Muscle of back (tissue), 11 donors: ENCODE results near the gene ZBTB16. TPM values are rescaled to one million over a fixed set of nuclear protein-coding genes. Genes with fewer than 3 reads are reported as not detected.

Experiments used
- DNase-seq, 3 donors: peaks; one replicate each; pipeline versions ENCODE4 v3.0.0 to v3.0.0-alpha.2; 2013
- polyA plus RNA-seq, 10 donors: library from polyadenylated mRNA; unstranded; fragments of 120-200 nt; gene quantifications; one replicate each; pipeline ENCODE4 v1.2.1, GENCODE V29; 2013; ENCODE audit not compliant: insufficient read length in 10 of 10

ZBTB16 gene
- polyA plus RNA-seq, 10 donors: 3.2 to 10.1 (median 5.9) TPM

GRCh38 chr11:114083391-114084252 lies 24.1 kb downstream of the ZBTB16 start:
- no peak for DNase-seq

DNA sequence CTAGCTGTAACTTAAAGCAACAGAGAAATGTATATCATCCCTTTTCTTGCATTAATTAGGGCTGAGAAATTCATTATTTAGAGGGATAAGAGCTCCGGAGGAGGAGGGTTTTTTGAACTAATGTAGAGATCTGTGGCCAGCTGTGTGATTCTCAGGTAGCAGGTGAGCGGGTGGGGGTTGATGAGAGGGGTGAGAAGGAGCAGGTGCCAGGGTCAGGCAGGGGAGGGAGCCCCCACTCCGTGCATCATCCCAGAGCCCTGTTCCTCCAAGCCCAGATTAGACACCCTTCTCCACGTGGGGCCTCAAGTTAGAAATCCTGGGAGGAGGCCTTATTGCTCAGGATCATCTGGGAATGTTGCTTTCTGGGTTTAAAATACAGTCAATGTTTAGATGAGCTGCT lies 24.9 kb downstream of the ZBTB16 start:
- no peak for DNase-seq

DNA sequence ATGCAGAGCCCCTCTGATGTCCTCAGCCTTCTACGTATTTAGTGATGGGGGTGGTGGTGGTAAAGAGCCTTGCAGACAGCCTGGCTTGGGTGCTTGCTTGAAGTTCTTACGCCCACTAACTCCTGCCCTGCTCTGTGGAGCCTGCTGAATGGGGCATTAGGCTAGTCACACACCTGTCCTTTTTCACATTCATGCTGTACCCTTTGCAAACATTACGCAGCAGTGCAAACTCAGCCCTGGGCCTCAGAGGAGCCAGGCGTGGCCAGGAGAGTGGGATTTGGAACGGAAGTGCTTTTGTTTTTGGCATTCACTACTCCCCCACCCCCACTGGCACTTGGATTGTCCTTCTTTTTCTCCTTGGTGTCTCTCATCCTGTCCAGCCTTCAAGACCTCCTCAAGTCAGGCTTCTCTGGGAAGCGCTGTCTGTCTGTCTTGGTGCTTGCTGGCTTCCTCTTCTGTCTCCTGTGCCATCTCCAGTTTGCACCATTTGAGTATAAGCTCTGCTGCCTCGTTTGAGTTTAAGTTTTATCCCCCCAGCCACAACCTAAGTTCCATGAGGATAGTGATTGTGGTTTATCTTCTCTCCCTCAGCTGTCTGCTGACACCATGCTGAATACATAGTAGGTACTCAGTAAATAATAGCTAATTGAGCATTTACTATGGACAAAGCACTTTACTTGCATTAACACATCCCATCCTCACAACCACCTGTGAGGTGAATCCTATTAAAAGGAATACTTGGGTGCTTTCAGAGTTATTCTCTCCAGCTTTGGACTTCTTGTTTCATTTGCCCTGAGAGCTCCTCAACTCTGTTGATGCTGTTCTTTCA lies 26.7 kb downstream of the ZBTB16 start:
- DNase-seq: no peak

DNA sequence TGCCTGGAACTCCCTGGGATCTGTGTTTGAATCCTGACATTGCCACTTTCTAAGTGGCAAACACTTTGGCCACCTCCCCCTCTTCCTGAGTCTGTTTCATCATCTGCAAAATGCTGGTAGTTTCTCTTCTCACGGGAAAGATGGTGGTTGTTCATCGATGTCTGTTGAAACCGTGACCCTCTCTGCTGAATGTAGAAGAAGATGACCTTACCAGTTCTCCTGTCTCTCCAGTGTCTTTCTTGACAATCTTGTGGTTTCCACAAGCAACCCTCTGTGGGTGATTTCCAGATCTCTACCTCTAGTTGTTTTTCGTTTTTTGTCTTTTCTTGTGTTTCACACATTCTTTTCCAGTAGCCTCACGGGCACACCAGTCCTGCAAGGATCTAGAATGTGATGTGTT lies 27.5 kb downstream of the ZBTB16 start:
- no peak for DNase-seq

GRCh38 chr11:114088216-114088615 lies 28.7 kb downstream of the ZBTB16 start:
- DNase-seq: no peak

- DNase-seq: no peak
Measured at GRCh38 chr11:114088836-114089235, 29.3 kb downstream of the ZBTB16 start.

GRCh38 chr11:114089748-114090147 lies 30.2 kb downstream of the ZBTB16 start:
- no peak for DNase-seq

- no peak for DNase-seq
Measured at GRCh38 chr11:114090225-114090910, 30.9 kb downstream of the ZBTB16 start.

DNA sequence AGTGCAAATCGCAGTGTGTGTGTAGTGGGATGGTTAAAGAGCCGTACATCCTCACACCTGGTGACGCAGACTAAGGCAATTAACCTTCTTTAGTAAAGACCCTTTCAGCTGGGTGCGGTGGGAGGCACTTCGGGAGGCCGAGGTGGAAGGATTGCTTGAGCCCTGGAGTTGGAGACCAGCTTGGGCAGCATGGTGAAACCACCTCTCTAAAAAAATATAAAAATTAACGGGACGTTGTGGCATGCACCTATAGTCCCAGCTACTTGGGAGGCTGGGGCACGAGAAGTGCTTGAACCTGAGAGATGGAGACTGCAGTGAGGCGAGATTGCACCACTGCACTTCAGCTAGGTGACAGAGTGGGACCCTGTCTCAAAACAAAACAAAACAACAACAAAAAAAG lies 31.5 kb downstream of the ZBTB16 start:
- no peak for DNase-seq

DNA sequence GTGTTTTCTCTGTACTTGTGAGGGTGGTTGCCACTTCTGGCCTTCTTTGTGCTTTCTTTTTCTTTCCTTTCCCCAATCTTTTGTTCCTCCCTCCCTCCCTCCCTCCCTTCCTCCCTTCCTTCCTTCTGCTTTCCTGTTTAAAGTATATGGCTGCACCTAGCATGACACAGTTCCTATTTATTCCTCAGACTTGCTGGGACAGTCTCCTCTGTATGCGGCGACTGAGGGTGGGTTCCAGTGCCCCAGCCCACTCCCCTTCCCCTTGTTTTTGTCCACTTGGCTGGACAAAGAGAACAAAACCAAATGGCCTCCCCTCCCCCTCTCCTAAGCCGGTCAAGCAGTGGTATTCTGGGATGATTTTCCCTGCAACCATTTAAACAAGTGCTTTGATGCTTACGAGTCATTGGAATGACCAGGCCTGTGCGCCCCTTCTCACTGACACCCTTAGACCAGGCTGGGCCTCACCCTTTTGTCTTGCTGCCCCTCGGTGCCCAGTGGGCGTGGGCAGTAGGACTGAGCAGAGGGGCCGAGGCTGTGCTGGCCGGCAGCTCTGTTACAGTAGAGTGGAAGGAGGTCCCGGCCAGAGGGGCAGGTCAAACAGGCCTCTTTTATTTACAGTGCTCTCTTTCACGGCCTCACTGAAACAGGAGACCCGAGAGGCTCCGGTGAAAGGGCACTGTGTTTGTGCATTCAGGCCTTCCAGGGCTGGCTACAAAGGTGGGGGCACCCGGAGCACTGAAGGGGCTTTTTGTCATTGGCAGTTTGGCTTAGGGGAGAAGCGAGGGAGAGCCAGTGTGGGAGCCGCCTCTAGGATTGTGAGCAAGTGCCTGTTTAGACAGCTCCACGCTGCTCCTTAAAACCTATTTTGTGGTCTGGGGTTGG lies 32.2 kb downstream of the ZBTB16 start:
- no peak for DNase-seq

GRCh38 chr11:114092478-114092877 lies 33.0 kb downstream of the ZBTB16 start:
- DNase-seq: no peak

DNA sequence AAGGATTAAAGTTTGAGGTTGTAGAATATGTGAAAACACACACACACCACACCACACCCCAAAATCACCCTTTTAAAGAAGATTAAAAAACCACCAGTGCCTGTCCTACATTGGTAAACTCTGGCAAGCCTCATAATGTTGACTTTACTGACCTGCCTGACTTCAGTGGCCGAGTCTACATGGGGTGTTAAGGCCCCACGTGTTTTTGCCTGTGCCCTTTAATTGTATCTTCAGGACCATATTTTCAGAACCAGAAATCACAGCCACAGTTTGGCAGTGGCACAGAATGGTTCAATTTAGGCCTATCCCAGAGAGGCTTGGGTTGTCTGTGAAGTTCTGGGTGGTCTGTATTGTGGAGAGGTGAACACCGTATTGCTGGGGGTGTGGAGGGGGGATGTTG lies 33.4 kb downstream of the ZBTB16 start:
- no peak for DNase-seq

- no peak for DNase-seq
Measured at GRCh38 chr11:114094516-114094915, 35.0 kb downstream of the ZBTB16 start.

DNA sequence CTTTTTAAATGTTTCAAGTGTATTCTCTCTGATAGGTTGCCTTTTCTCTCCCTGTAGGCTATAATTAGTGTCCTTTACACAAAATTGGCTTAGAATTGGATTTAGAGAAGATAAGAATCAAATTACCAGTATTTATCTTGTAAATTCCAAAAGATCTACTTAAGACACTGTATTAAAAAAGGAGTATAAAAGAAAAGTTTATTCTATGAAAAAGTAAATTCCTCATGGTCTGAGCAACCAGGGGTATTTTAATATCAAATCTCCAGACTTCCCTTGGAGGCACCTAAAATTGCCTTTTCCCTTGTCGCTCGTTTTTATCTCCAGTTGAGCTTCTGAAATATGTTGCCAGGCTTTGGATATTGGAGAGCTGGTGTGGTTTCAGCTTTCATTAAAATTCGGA lies 36.4 kb downstream of the ZBTB16 start:
- no peak for DNase-seq

DNA sequence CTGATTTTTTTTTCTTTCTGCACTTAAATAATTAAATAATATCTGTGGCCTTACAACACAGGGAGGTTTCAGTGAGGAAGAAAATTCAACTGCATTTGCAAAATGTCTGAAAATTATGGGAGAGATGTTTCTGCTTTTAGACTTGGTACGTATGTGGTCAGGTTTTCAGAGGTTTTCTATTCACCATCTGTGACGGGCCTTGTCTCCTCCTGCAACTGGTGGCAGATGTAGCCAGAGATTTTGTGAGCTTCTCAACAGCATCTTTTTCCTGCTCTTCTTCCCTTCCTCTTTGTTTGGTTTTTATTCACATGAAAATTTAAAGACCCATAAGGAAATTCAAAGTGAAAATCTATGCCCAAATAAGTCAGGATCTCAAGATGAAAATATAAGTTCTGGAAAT lies 38.3 kb downstream of the ZBTB16 start:
- DNase-seq: no peak

GRCh38 chr11:114098927-114099326 lies 39.4 kb downstream of the ZBTB16 start:
- DNase-seq: no peak

GRCh38 chr11:114099392-114100178 lies 40.1 kb downstream of the ZBTB16 start:
- no peak for DNase-seq

DNA sequence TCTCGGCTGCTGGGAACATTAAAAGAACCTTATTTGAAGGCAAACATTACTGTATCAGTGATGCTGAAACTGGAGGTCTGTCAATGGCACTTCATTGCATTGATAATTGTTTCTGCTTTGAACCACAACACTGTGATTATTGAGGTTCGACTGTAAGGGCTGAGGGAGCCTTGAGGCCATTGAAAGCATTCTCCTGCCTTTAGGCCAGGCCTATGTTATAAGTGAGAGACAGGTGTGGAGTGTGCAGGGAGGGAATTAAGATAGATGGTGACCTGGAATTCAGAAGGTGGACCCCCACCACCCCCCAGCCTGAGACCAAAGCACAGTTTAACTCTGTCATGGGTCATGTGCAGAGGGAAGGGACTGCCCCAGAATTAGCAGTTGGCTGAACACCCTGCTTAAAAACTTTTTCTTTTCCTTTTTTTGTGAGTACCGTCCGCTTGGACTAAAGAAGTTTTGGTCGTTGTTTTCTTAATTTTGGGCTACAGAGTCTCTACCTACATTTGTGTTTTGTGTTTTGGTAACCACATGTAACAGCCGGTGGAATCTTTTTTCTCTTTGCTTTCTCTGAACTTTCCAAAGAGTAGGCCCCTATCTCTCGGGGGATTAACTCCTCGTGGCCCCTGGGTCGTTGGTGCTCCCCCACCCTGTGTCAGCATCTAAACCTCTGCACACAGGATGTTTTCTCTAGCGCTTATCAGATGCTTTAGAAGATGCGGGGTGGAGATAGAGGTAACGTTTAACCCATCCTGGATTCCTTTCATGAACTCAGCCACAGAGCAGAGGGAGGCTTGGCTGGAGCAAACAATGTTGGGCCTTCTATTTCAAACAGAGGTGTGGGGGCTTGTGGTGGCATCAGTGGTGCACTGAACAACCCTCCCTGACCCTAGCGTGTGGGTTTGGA lies 43.7 kb downstream of the ZBTB16 start:
- no peak for DNase-seq

- no peak for DNase-seq
Measured at GRCh38 chr11:114105611-114106010, 46.1 kb downstream of the ZBTB16 start.
